Keratinocyte (primary cell): ENCODE measurements around the gene KRT82.
"Not testable (repeated sequence)": the region's sequence is repeated elsewhere in the genome, so short reads cannot be mapped to it uniquely, and the experiment has no call there.

Experiments
- CTCF ChIP-seq, 3 experiments: IDR thresholded peaks in 1 of 3; conservative IDR thresholded peaks in 1 of 3; optimal IDR thresholded peaks in 1 of 3; 2 replicates in 2 of 3; 3 replicates in 1 of 3; pipeline versions ENCODE3 to v1.5.1; 2011; ENCODE audit warnings: low read length in 3 of 3, mild to moderate bottlenecking in 3 of 3, moderate library complexity in 2 of 3, control low read depth in 1 of 3, inconsistent platforms in 1 of 3; ENCODE audit not compliant: insufficient read depth in 2 of 3; ENCODE audit errors: extremely low read depth in 1 of 3
- EZH2 ChIP-seq: IDR thresholded peaks from one replicate; pipeline ENCODE4 v1.6.1; 2012; ENCODE audit warnings: inconsistent platforms, mild to moderate bottlenecking, low read length, moderate library complexity

DNA sequence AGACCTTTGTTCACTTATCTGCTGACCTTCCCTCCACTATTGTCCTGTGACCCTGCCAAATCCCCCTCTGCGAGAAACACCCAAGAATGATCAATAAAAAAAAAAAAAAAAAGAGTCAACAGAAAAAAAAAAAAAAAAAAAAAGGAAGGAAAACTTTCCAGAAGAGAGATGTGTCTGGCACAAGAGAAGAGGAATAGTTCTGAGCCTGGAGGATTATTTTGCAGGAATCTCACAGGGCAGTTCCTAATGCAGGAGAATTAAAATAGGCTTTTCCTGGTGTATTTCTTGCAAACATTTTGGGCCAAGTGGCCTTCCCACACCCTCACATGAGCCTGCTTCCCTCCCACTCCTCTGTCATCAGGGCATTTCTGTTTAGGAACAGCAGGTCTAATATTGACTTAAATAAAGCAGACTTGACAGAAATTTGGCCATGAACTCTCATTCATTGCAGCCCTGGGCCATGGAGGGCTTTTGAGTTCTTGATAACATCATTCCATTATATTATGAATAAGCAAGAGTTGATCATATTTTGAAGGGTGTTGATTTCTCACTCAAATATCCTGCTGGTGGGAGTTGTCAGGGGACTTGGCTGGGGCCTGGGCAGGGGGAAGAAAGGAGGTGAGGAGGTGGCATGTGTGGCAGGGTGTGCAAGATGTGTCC, 4.6 kb upstream of the KRT82 start:
- TF ChIP-seq CTCF (optimal IDR thresholded peaks at IDR 0.05 in 1 of 3, IDR thresholded peaks at IDR 0.05 in 1 of 3, conservative IDR thresholded peaks at IDR 0.05 in 1 of 3; ENCODE audit: extremely low read depth in 1 of 3, insufficient read depth in 2 of 3, low read length in 3 of 3); EZH2: not testable (repeated sequence)
